Hematopoietic multipotent progenitor cell treated with erythropoietin and hydrocortisone succinate and interleukin-3 and kit ligand, for 17 days (in vitro differentiated cells): ENCODE data around the gene ARHGEF10L.
"Not testable (repeated sequence)": the region's sequence is repeated elsewhere in the genome, so short reads cannot be mapped to it uniquely, and the experiment has no call there.

ENCODE experiments used
- DNase-seq: peaks from one replicate; pipeline ENCODE4 v3.0.0-alpha.2; 2015; ENCODE audit warnings: low spot score

ARHGEF10L gene

GRCh38 chr1:17610085-17610484 is 70.6 kb downstream of the ARHGEF10L start:
- DNase-seq = no peak

- no peak for DNase-seq
Measured at GRCh38 chr1:17610713-17611112, 71.2 kb downstream of the ARHGEF10L start.

DNA sequence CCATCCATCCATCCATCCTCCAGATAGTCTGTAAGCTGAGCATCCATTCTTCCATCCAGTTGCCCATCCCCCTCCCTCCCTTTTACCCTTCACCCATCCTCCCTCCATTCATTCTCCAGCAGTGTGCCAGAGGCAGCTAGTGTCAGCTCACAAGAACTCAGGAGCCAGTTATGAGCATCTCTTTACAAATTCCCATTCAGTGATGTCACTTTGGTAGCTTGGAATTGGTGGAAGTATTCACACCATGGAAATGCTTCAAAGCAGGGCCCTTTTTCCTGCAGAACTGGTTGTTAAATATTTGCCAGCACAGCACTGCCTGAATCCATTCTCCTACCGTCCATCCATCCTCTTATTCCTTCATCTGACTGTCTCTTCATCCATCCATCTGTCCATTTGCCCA is 72.5 kb downstream of the ARHGEF10L start:
- no peak for DNase-seq

DNA sequence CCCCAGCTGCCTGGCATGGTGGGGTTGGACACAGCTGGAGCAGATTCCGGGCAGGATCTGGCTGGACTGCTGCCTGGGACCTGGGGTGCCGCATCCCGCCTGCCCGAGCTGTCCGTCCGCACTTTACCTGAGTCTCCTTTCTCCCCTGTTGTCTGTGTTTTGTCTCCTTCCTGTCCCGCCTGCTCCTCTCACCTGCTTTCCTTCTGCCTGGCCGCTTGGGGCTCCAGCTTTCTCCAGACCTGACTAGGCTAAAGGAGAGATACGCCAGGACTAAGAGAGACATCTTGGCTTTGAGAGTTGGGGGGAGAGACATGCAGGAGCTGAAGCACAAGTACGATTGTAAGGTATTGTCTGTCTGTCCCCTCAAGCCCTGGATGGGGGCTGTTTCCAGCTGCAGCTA is 73.3 kb downstream of the ARHGEF10L start:
- no peak for DNase-seq

- DNase-seq = no peak
Measured at GRCh38 chr1:17614586-17614985, 75.1 kb downstream of the ARHGEF10L start.

DNA sequence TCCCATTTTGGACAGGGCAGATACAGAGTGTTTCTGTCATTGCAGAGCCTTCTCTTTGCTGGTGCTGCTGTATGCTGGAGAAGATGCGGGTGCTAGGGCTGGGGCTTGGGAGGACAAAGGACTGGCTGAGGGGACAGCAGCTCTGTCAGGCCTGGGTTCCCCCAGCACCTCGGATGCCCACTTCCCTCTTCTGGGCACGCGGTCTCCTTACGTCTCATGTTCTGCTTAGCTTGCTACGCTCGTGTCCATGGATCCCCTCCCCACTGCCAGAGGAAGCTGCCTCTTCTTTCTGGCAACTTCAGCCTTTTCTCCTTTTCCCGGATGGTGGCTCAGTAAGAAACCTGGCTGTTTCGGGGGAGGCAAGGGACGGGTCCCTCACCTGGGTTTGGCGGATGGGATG is 75.7 kb downstream of the ARHGEF10L start:
- DNase-seq = no peak

DNA sequence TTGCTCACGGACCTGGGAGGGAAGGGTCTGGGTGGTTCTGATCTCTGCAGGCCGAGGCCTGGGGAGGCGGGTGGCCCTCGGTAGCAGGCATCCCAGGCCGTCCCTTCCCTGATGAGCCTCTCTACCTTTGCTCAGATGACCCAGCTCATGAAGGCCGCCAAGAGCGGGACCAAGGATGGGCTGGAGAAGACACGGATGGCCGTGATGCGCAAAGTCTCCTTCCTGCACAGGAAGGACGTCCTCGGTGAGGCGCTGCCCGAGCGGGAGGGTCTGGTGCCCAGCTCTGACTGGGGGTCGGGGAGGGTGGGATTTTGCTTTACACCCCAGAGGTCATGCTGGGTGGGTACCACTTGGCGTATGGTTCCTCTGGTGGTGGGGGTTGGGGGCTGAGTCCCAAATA is 76.5 kb downstream of the ARHGEF10L start:
- no peak for DNase-seq

GRCh38 chr1:17616731-17617279 is 77.3 kb downstream of the ARHGEF10L start:
- DNase-seq = no peak

DNA sequence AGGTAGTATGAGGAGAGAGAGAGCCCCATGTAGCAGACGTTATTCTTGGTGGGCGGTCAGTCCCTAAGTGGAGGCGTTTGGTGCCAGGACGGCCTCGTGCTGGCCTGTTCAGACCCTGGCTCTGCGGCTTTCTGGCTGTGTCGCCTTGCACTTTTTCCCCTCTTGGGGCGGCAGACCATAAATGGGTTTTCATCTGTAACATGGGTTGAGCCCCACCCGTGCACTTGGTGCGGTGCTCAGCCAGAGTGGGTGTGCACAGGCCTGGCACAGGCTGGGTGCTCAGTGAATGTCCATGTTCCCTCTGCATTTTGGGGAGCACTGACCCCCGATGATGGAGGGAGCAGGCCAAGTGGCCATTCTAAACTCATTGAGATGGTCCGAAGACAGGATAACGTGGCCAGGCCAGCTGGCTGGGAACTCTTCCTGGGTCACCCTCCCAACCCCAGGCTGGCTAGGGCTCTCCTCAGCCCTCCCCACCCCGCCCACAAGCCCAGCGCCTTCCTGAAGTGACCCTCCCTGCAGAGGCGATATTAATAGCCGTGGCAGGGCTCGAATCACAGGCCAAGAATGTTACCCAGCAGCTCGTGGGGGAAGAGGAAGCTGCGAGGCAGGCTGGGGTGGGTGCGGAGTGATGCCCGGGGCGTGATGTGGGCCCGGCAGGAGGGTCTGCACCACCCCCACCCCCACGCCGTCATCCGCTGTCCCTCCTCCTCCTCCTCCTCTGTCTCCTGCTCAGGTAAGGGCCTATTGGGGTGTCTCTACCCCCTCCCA is 78.5 kb downstream of the ARHGEF10L start:
- DNase-seq = no peak

DNA sequence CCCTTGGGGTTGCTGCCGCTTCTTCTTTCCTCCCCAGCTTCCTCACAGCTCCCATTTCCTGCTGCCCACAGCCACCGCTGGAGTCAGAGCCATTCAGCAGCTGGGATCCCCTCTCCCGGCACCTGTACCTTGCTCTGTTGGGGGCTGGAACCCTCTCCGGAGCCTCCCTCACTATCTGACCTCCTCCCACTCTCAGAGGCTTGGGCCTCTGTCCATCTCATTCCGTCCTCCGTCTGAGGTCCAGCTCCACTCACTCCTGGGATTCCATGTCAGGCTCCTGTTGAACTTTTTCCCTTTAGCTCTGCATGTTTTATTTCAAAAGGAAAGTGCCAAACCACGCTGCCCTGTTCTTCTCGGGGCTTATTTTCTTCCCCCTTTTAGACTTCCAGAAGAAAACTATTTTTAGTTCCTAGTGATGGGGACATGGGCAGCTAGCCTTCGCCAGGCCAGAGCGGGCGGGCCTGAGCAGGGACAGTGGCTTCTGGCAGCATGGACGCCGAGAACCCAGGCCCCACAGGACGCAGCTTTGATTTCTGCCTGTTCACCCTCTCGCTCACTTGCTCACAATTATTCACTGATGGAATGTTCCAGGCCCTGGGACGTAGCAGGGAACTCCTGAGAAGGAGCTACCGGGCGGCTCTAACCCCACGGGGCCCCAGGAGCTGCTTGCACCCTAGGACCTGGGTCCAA is 79.2 kb downstream of the ARHGEF10L start:
- no peak for DNase-seq

- DNase-seq = no peak
Measured at GRCh38 chr1:17620448-17620847, 81.0 kb downstream of the ARHGEF10L start.

GRCh38 chr1:17621691-17622090 is 82.2 kb downstream of the ARHGEF10L start:
- no peak for DNase-seq

GRCh38 chr1:17622823-17623222 is 83.3 kb downstream of the ARHGEF10L start:
- no peak for DNase-seq

DNA sequence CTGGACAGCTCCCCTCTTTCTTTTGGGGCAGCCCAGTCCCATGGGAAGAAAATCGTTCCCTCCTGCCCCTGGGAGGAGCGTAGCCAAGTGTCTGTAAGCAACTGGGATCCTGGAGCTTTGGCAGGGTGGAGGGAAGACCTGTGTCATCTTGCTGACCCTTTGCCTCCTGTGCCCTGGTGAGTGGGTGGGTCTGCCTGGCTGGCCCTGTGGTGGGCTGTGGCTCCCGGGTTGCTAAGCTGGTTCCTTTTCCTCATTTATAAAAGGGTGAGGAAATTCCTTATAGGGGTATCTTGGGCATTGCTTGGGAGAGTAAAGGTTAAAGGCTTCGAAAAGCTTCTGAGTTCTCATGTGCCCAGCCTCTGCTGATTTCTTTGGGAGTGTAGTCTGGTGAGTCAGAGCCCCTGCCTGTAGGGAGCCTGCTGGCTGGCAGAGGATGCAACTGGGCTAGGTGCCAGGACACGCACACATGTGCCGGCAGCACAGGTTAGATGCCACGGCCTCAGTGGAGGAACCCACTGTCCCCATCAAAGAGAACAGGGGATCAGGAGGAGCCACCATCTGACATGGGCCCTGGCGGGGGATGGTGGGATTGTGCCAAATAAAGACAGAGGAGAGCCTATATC is 85.2 kb downstream of the ARHGEF10L start:
- DNase-seq = no peak

GRCh38 chr1:17627239-17628052 is 87.9 kb downstream of the ARHGEF10L start:
- no peak for DNase-seq

DNA sequence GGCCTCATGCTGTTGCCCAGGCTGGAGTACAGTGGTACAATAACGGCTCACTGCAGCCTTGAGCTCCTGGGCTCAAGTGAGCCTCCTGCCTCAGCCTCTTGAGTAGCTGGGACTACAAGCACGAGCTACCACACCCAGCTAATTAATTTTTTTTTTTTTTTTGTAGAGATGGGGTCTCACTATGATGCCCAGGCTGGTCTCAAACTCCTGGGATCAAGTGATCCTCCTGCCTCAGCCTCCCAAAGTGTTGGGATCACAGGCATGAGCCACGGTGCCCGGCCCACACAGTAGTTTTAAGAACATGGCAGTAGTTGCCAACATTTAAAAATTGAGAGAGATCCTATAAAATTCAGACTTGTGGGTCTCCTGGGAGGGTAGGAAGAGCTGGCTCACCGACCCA is 89.5 kb downstream of the ARHGEF10L start:
- DNase-seq = not testable (repeated sequence)

GRCh38 chr1:17629460-17629859 is 90.0 kb downstream of the ARHGEF10L start:
- DNase-seq = no peak

DNA sequence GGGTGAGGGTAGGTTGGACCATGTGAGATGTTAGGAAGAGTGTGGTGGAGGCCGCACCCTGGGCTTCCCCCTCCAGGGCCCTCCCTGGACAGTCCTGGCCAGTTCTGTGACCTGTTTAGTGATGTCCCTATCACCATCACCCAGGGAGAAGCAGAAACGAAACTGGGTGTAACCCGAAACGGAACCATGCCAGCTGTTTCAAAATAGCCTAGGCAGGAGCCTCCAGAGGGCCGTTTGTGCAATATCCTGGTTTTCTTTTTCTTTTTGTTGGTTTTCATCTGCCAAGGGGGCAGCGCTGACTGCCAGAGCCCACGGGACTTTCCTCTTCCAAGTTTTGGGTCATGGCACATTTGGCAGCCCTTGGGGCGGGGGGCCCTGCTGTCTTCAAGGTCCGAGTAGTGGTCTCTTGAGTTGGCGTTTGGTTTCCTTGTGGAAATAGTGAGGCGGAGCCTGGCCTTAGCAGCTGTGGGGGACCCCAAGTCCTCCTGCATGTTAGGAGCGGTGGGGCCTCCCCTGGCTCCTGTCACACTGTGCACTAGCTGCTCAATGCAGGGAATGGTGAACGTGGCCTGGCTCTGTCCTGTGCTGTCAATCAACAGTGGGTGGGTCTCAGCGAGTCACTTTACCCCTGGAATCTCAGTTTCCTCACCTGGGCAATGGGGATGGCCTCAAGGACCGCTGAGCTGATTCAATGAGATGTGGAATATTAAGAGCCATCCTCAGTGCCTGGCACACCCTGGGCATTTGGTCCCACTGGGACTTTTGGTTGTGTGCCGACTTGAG is 90.7 kb downstream of the ARHGEF10L start:
- DNase-seq = no peak

DNA sequence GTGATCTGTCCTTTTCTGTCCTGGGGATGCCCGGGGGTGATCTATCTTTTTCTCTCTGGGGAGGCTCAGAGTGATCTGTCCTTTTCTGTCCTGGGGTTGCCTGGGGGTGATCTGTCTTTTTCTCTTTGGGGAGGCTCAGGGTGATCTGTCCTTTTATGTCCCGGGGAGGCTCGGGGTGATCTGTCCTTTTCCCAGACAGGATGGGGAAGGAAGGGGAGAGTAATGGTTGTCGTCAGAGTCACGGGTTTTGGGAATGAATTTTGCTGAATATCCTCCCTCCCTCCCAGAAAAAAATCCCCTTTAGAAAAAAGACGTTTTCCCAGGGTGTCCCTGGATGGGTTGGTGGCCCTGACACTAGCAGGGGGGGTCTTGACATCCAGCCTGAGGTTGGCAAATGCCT is 91.5 kb downstream of the ARHGEF10L start:
- no peak for DNase-seq

- no peak for DNase-seq
Measured at GRCh38 chr1:17631410-17631809, 91.9 kb downstream of the ARHGEF10L start.

DNA sequence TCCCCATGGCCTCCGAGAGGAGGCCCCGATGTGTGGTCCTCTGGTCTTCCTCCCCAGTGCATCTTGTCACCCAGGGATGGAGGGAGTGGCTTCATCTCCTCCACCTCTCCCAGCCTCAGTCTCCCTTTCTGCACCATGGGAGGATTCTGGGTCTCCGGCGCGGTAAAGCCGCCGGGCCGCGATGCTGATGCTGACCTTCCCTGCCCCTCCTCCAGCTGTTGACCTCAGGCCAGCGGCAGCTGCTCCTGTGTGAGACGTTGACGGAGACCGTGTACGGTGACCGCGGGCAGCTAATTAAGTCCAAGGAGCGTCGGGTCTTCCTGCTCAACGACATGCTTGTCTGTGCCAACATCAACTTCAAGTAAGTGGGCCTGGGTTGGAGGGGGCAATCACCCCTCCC is 92.6 kb downstream of the ARHGEF10L start:
- no peak for DNase-seq
